Measurements from ENCODE around the gene CCM2L.

GRCh38 chr20:32034581-32035425, 24.6 kb downstream of the CCM2L start:
- TF ChIP-seq, protein P1, sequence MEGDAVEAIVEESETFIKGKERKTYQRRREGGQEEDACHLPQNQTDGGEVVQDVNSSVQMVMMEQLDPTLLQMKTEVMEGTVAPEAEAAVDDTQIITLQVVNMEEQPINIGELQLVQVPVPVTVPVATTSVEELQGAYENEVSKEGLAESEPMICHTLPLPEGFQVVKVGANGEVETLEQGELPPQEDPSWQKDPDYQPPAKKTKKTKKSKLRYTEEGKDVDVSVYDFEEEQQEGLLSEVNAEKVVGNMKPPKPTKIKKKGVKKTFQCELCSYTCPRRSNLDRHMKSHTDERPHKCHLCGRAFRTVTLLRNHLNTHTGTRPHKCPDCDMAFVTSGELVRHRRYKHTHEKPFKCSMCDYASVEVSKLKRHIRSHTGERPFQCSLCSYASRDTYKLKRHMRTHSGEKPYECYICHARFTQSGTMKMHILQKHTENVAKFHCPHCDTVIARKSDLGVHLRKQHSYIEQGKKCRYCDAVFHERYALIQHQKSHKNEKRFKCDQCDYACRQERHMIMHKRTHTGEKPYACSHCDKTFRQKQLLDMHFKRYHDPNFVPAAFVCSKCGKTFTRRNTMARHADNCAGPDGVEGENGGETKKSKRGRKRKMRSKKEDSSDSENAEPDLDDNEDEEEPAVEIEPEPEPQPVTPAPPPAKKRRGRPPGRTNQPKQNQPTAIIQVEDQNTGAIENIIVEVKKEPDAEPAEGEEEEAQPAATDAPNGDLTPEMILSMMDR (IDR thresholded peaks at IDR 0.05): no peak
- no peak for TF ChIP-seq POLR2AphosphoS5 (IDR thresholded peaks at IDR 0.05)

Data from prostate gland (tissue), 2 donors.